Raji (cell line): ENCODE data around the gene LILRA1.

Source experiments
- POLR2A ChIP-seq: IDR thresholded peaks from 2 replicates; pipeline ENCODE4 v1.6.1; 2011; ENCODE audit warnings: low read depth, low read length, control low read depth; ENCODE audit not compliant: insufficient read depth

LILRA1 gene

DNA sequence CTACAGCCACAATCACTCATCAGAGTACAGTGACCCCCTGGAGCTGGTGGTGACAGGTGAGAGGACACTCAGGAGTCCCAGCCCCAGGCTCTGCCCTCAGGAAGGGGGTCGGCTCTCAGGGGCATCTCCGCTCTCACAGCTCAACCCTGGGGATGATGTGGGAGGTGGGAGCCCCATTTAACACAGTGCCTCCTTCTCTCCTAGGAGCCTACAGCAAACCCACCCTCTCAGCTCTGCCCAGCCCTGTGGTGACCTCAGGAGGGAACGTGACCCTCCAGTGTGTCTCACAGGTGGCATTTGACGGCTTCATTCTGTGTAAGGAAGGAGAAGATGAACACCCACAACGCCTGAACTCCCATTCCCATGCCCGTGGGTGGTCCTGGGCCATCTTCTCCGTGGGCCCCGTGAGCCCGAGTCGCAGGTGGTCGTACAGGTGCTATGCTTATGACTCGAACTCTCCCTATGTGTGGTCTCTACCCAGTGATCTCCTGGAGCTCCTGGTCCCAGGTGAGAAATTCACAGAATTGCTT, 18.8 kb upstream of the LILRA1 start:
- no peak for TF ChIP-seq POLR2A

DNA sequence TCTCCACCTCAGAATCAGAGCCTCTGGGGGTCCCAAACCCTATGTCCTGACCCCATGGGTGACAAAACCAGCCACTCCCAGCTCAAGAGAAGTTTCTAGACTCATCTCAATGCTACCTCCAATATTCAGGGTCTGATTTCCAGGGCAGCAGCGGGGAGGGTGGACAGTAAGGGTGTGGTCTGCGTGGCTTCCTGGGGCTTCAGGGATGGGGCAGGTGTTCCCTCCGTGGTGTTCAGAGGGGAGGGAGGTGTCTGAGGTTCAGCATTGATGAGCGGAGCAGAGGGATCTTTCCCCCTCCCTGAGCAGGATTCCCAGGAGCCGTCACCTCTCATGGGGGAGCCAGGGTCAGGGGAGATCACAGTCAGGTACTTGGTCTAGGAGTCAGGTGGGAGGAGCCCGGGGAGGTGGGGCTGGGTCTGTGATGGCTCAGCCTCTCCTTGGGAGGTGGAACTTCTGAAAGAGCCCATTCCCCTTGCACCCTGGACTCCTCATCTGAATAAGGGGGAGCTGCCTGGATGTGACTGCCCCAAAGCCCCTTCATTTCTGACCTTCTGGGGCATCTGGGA, 16.9 kb upstream of the LILRA1 start:
- TF ChIP-seq POLR2A = no peak

DNA sequence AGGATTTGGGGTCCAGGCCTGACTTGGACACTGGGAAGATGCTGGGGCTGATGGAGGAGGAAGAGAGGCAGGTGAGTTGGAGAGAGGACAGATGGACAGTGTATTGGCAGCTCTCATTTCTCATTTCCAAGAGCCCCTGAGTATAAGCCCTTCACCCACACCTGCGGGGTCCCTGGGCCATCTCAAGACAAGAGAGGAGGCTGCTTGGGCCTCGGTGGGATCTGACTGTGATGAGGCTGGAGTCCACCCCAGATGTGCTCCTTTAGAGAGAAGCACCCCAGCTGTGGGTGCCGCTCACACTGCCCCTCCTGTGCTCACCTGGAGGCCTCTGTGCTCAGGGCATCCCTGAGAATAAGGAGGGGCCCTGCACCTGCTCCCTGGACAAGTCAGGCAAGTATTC, 16.1 kb upstream of the LILRA1 start:
- TF ChIP-seq POLR2A = no peak

DNA sequence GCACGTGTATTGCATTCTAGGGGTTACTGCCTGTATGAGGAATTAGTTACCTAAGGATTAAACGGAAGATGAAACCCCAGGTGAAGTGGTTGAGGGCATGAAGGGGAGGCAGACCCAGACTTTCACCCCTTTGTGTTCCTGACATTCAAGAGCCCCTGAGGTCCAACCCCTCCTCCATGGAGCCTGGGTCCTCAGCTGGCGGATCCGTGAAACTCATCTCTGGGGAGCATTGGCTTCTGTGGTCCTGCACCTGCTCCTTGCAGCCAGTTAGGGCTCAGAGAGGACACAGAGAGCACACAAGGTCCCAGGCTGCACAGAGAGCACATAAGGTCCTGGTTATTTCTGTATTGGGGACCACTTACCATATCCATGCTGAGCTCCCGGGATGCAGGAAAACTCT, 7.0 kb upstream of the LILRA1 start:
- TF ChIP-seq POLR2A = no peak

DNA sequence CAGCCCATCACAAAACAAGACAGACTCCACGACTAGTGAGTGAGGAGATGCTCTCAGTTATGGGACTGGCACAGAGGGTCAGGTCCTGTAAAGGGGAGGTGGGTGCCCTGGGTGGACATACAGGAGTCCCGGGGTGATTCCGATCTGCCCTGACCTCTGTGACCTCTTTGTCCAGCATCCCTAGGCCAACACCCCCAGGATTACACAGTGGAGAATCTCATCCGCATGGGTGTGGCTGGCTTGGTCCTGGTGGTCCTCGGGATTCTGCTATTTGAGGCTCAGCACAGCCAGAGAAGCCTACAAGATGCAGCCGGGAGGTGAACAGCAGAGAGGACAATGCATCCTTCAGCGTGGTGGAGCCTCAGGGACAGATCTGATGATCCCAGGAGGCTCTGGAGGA, 6.4 kb upstream of the LILRA1 start:
- no peak for TF ChIP-seq POLR2A

DNA sequence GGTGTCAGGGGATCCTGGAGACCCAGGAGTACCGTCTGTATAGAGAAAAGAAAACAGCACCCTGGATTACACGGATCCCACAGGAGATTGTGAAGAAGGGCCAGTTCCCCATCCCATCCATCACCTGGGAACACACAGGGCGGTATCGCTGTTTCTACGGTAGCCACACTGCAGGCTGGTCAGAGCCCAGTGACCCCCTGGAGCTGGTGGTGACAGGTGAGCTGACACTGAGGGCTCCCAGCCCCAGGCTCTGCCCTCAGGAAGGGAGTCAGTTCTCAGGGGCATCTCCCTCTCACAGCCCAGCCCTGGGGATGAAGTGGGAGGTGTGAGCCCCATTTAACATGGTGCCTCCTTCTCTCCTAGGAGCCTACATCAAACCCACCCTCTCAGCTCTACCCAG, 1.3 kb downstream of the LILRA1 start:
- TF ChIP-seq POLR2A = no peak

DNA sequence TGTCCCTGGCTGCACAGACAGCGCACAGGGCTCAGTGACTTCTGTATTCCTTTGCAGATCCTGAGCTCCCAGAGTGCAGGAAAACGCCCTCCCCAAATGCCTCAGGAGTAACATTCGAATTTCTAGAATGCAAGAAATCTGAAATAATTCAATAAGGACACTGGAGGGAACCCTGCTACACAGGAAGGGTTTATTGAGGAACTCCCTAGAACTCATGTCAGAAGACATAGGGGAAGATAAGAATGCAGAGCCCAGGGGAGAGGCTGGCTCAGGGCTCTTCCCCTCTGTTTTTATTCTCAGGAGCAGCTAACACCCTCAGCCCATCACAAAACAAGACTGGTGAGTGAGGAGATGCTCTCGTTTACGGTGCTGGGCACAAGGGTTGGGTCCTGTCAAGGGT, 6.8 kb downstream of the LILRA1 start:
- no peak for TF ChIP-seq POLR2A

DNA sequence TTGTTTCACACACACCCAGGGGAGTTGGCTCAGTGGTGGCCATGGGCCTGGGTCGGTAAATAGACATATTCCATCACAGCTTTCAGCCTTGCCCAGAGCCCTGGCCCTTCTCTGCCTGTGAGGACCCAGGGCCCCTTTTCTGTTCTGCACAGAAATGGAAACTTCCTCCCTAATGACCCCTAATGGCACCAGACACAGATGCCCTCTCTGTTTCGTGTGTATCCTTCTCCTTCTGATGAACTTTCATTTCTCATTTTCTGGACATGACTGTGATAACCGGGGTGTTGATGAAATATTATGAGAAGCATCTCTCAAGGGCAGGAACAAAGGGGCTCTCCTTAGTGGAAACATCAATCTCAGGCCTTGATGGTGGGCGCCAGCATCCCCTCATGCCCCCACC, 12.8 kb downstream of the LILRA1 start:
- TF ChIP-seq POLR2A = no peak

DNA sequence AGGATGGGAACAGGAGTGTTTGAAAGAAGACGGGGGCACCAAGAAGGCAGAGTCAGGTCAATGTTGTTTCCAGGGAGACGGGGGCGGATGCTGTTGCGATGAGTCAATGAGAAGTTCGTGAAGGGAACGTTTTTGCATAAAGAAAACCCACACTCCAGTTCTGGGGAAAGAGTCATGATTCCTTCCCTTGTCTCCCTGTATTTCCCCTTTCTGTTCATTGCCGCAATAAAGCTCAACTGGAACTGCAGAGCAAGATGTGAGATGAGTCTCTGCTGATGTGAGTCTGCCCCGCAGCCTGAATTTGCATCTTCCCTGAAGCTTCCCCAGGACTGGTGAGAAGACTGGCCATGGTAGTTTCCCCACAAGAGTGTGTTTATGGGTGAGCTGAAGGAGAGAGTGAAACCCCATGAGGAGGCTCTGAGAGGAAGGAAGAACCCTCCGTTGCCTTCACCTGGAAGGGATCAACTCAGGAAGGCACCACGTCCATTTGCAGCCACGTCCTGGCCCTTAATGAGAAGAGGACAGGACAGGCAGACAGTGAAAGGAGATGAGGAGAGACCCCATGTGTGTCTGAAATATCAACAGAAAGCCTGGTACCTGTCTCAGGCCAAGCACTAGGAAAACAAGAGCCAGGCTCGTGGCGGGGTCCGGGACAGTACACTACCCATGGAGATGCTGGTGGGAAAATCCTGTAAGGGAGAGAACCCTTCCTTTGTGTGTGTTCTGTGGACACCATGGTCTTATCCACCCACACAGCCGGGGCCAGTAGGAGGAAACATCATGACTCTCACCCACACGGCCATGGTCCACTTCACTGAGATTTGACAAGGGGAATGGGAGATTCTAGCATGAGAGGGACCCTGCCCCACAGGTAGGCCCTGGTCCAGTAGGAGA, 13.7 kb downstream of the LILRA1 start:
- no peak for TF ChIP-seq POLR2A

DNA sequence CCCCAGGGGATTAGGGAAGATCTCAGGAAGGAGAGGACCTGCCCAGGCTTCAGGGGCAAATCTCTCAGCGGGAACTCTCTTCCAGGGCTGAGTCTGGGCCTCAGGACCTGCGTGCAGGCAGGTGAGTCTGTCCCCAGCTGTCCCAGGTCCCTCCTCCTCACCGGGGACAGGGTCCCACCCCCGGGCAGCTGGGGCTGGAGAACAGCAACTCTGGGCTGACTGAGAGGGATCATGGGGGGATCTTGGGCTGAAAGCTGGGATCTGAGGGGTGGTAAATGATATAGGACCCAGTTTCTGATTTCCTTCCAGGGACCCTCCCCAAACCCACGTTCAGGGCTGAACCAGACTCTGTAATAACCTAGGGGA, 14.3 kb downstream of the LILRA1 start:
- no peak for TF ChIP-seq POLR2A

DNA sequence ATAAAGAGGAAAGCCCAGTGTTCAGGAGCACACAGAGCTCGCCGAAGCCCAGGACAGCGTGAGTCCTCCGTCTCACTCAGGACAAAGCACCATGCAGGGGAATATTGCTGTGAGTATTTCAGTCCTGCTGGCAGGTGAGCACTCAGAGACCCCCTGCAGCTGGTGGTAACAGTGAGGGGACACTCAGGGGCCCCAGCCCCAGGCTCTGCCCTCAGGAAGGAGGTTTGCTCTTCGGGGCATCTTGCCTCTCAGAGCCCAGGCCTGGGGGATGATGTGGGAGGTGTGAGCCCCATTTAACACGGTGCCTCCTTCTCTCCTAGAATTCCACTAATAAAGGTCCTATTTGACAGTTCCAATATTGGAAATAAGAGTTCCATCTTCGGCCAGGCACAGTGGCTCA, 14.8 kb downstream of the LILRA1 start:
- TF ChIP-seq POLR2A = no peak

DNA sequence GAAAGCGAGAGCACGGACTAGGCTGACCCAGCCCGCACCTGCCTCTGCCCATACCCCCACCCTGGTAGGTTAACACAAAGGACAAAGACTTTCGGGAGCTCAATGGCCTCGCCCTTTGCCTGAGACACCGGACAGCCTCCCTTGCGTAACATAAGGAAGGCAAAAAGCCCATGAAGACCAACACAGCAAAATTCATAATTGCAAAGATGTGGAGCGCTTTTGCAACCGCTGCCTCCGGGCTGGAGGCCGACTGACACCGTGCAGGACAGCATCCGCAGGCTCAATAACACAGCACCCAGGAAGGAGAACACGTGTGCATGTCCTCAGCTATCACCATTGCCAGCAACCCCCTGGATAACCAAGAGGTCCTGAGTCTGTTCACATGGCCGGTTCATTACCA, 15.4 kb downstream of the LILRA1 start:
- TF ChIP-seq POLR2A = no peak

DNA sequence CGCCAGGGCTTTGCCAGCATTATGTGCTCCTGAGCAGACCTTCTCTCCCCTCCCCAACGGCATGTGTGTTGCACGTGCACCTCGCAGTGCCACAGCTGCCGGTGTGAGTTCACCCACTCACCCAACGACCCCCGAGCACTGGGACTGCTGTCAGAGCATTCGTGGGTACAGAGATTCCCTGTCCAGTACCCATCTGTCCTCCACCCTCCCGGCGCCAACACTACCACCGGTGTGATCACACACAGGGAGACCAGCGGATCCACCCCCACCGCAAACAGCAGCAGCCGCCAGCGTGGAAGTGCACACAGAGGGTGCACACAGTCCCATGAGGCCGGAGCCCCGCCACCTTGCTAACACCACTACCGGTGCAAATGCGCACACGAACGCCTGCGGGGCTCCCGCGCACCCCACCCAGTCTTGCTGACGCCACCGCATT, 15.9 kb downstream of the LILRA1 start:
- no peak for TF ChIP-seq POLR2A

DNA sequence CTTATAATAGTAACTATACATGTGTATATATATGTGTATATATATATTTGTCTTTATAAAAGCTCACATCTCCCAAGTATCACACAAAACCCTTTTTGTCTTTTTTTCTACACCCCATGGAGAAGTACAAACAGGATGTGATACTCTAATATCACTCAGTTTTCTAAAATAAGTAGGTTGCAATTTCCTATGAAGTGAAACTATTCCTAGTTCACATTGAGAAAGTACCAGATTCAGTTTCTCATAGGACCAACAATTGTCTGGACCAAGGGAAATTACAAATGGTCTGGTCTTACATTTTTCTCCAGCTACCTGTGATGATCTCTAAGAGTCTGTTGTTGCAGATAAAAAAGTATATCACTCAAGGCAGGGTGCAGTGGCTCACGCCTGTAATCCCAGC, 19.0 kb downstream of the LILRA1 start:
- TF ChIP-seq POLR2A = no peak

DNA sequence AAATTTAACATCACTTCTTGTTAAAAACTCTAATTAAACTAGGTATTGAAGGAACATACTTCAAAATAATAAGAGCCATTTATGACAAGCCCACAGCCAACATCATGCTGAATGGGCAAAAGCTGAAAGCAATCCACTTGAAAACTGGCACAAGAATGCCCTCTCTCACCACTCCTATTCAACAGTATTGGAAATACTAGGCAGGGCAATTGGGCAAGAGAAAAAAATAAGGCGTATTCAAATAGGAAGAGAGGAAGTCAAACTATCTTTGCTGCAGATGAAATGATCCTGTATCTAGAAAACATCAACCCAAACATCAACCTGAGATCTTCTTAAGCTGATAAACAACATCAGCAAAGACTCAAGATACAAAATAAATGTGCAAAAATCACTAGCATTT, 21.3 kb downstream of the LILRA1 start:
- TF ChIP-seq POLR2A = no peak

DNA sequence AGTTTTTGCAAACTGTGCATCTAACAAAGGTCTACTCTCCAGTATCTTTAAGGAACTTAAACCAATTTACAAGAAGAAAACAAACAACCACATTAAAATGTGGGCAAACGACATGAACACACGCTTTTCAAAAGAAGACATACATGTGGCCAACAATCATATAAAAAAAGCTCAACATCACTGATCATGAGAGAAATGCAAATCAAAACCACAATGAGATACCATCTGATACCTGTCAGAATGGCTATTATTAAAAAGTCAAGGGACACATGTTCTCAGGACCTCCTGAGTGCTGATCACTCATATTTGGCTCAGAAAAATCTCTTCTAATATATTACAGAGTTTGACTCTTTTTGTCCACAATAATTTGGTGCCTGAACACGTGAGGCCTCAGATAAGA, 22.6 kb downstream of the LILRA1 start:
- TF ChIP-seq POLR2A = 0 out of 2 replicates have a peak, but pooled peaks have one; percentile 11
